H1 (cell line): ENCODE results near the gene DENND2A. TPM values are rescaled to one million over a fixed set of nuclear protein-coding genes. Genes with fewer than 3 reads are reported as not detected.

Experiments
- CTCF ChIA-PET: fragments of 300-600 bp; sonication (Branson Sonifier 250); formaldehyde crosslinking; loops from one replicate; lab custom pipeline; 2021; ENCODE audit not compliant: partially characterized antibody; lab: Charles Lee
- POLR2A ChIA-PET: fragments of 300-600 bp; sonication (Branson Sonifier 250); formaldehyde crosslinking; loops from one replicate; lab custom pipeline; 2021; ENCODE audit warnings: inconsistent platforms; ENCODE audit not compliant: partially characterized antibody; lab: Charles Lee
- DNase-seq, 2 experiments: peaks; one replicate each; pipeline versions ENCODE4 v3.0.0 to v3.0.0-alpha.2; 2010 to 2022; ENCODE audit warnings: low spot score in 2 of 2, low read depth in 1 of 2, mixed read lengths in 1 of 2
- FAIRE-seq: peaks from 2 replicates; lab custom pipeline; 2011; peaks lifted over from hg19 to GRCh38; lab: Jason Lieb, UNC
- H2AFZ ChIP-seq: 2 replicates; pipeline ENCODE4 v1.8.1; 2012; ENCODE audit warnings: low read length, inconsistent platforms
- H2AK5ac ChIP-seq: 2 replicates; pipeline ENCODE4 v1.6.1; 2013; ENCODE audit warnings: low read depth, low read length
- H2BK120ac ChIP-seq: replicated peaks from 2 replicates; pipeline ENCODE3; 2013; ENCODE audit warnings: low read depth, low read length, inconsistent platforms
- H2BK12ac ChIP-seq: 2 replicates; pipeline ENCODE4 v1.6.1; 2013; ENCODE audit warnings: low read depth, low read length
- H2BK15ac ChIP-seq: 2 replicates; pipeline ENCODE4 v1.6.1; 2013; ENCODE audit warnings: low read length
- H2BK20ac ChIP-seq: 2 replicates; pipeline ENCODE4 v1.6.1; 2013; ENCODE audit warnings: low read length
- H2BK5ac ChIP-seq: 2 replicates; pipeline ENCODE4 v1.6.1; 2013; ENCODE audit warnings: low read depth, low read length
- H3K14ac ChIP-seq: 2 replicates; pipeline ENCODE4 v1.6.1; 2013; ENCODE audit warnings: inconsistent platforms; ENCODE audit not compliant: insufficient read length
- H3K18ac ChIP-seq: 2 replicates; pipeline ENCODE4 v1.6.1; 2013; ENCODE audit warnings: low read length; ENCODE audit errors: extremely low read depth
- H3K23ac ChIP-seq: 2 replicates; pipeline ENCODE4 v1.6.1; 2013; ENCODE audit warnings: inconsistent platforms; ENCODE audit not compliant: insufficient read length
- H3K23me2 ChIP-seq: 2 replicates; pipeline ENCODE4 v1.6.1; 2013; ENCODE audit warnings: low read depth, low read length
- H3K27ac ChIP-seq: 2 replicates; pipeline ENCODE4 v1.6.1; 2011; ENCODE audit warnings: low read depth, low read length, inconsistent platforms
- H3K27me3 ChIP-seq, 4 experiments: replicated peaks in 1 of 4; 1 replicate in 1 of 4; 2 replicates in 3 of 4; pipeline versions ENCODE4 v1.6.1 to v1.8.1; 2011 to 2013; ENCODE audit warnings: low read length in 3 of 4, mild to moderate bottlenecking in 3 of 4, inconsistent platforms in 2 of 4, mixed read lengths in 2 of 4, moderate library complexity in 1 of 4; ENCODE audit not compliant: control insufficient read depth in 3 of 4, insufficient read depth in 3 of 4; ENCODE audit errors: extremely low read depth in 1 of 4
- H3K36me3 ChIP-seq, 4 experiments: 2 replicates each; pipeline versions ENCODE4 v1.6.1 to v1.8.1; 2011 to 2013; ENCODE audit warnings: mild to moderate bottlenecking in 4 of 4, low read length in 3 of 4, moderate library complexity in 2 of 4, control low read depth in 1 of 4, inconsistent platforms in 1 of 4; ENCODE audit not compliant: insufficient read depth in 4 of 4, control insufficient read depth in 2 of 4
- H3K4ac ChIP-seq: replicated peaks from 2 replicates; pipeline ENCODE3; 2013; ENCODE audit warnings: low read length, low read depth, mixed read lengths, inconsistent platforms; ENCODE audit not compliant: insufficient read length
- H3K4me1 ChIP-seq, 4 experiments: replicated peaks in 1 of 4; 1 replicate in 1 of 4; 2 replicates in 3 of 4; pipeline versions ENCODE4 v1.6.1 to v1.8.1; 2011 to 2013; ENCODE audit warnings: low read length in 3 of 4, inconsistent platforms in 2 of 4, mixed read lengths in 1 of 4; ENCODE audit not compliant: insufficient read depth in 4 of 4, control insufficient read depth in 3 of 4
- H3K4me2 ChIP-seq, 2 experiments: 2 replicates each; pipeline versions ENCODE4 v1.6.1 to v1.8.1; 2011 to 2013; ENCODE audit warnings: low read depth in 2 of 2, low read length in 2 of 2, control low read depth in 1 of 2, inconsistent platforms in 1 of 2, mild to moderate bottlenecking in 1 of 2; ENCODE audit not compliant: insufficient read depth in 1 of 2
- H3K4me3 ChIP-seq, 4 experiments: fragments of 200-600, 300-600 bp in 1 of 4; sonication (generic), shearing (Covaris generic), sonication (Bioruptor Twin) in 1 of 4; 2 replicates each; pipeline versions ENCODE4 v1.5.1 to v1.8.1; 2011 to 2016; ENCODE audit warnings: low read length in 4 of 4, low read depth in 3 of 4, control low read depth in 2 of 4, inconsistent platforms in 2 of 4, mild to moderate bottlenecking in 2 of 4, mixed read lengths in 1 of 4, moderate library complexity in 1 of 4; ENCODE audit not compliant: insufficient read depth in 2 of 4; ENCODE audit errors: extremely low read depth in 1 of 4
- H3K56ac ChIP-seq: replicated peaks from 2 replicates; pipeline ENCODE3; 2013; ENCODE audit warnings: low read depth, mild to moderate bottlenecking, mixed read lengths, low read length, inconsistent platforms; ENCODE audit not compliant: insufficient read length
- H3K79me1 ChIP-seq: 2 replicates; pipeline ENCODE4 v1.6.1; 2013; ENCODE audit warnings: low read depth, low read length, control low read depth
- H3K79me2 ChIP-seq, 2 experiments: 2 replicates each; pipeline versions ENCODE4 v1.6.1 to v1.8.1; 2012 to 2013; ENCODE audit warnings: low read length in 2 of 2, mild to moderate bottlenecking in 2 of 2, inconsistent platforms in 1 of 2; ENCODE audit not compliant: insufficient read depth in 2 of 2, control insufficient read depth in 1 of 2
- H3K9ac ChIP-seq, 4 experiments: replicated peaks in 1 of 4; 1 replicate in 1 of 4; 2 replicates in 3 of 4; pipeline versions ENCODE4 v1.6.1 to v1.8.1; 2011 to 2013; ENCODE audit warnings: low read depth in 3 of 4, low read length in 3 of 4, control low read depth in 2 of 4, mild to moderate bottlenecking in 2 of 4, moderate library complexity in 2 of 4, inconsistent platforms in 1 of 4; ENCODE audit errors: extremely low read depth in 1 of 4
- H3K9me3 ChIP-seq, 2 experiments: 2 replicates each; pipeline versions ENCODE4 v1.6.1 to v1.8.1; 2012 to 2013; ENCODE audit warnings: mild to moderate bottlenecking in 2 of 2, moderate library complexity in 2 of 2, control low read depth in 1 of 2, inconsistent platforms in 1 of 2, low read depth in 1 of 2, low read length in 1 of 2, mixed read lengths in 1 of 2; ENCODE audit not compliant: insufficient read depth in 2 of 2
- H4K20me1 ChIP-seq, 2 experiments: replicated peaks in 1 of 2; 2 replicates each; pipeline versions ENCODE3 to v1.8.1; 2011 to 2013; ENCODE audit warnings: inconsistent platforms in 2 of 2, low read length in 2 of 2, mild to moderate bottlenecking in 1 of 2; ENCODE audit not compliant: insufficient read depth in 2 of 2, control insufficient read depth in 1 of 2
- H4K5ac ChIP-seq: 2 replicates; pipeline ENCODE4 v1.6.1; 2013; ENCODE audit warnings: low read length, low read depth, mixed read lengths, inconsistent platforms; ENCODE audit not compliant: insufficient read length
- H4K8ac ChIP-seq: 2 replicates; pipeline ENCODE4 v1.8.0; 2013; ENCODE audit warnings: mild to moderate bottlenecking, moderate library complexity, low read length, inconsistent platforms; ENCODE audit not compliant: insufficient read depth; ENCODE audit errors: extremely low read depth
- H4K91ac ChIP-seq: replicated peaks from 2 replicates; pipeline ENCODE3; 2013; ENCODE audit warnings: low read length, mixed read lengths, inconsistent platforms; ENCODE audit not compliant: insufficient read length
- CBX5 ChIP-seq: fragments of 300-800, 300-1000 bp; sonication (generic); IDR thresholded peaks from 2 replicates; pipeline ENCODE4 v1.7.1; 2016; ENCODE audit warnings: antibody characterized with exemption, low read length, low read depth
- CEBPB ChIP-seq: IDR thresholded peaks from 2 replicates; pipeline ENCODE4 v1.6.1; 2012; ENCODE audit warnings: low read depth, low read length
- CTBP2 ChIP-seq: IDR thresholded peaks from 2 replicates; pipeline ENCODE4 v1.7.0; 2011; ENCODE audit warnings: borderline replicate concordance, mild to moderate bottlenecking, moderate library complexity, mixed read lengths, low read length; ENCODE audit not compliant: insufficient read depth, insufficient read length
- CTCF ChIP-seq, 3 experiments: IDR thresholded peaks; 1 replicate in 2 of 3; 2 replicates in 1 of 3; pipeline versions ENCODE4 v1.5.1 to v1.6.1; 2011; ENCODE audit warnings: low read length in 3 of 3, mild to moderate bottlenecking in 3 of 3, inconsistent platforms in 2 of 3, low read depth in 1 of 3, moderate library complexity in 1 of 3; ENCODE audit not compliant: insufficient read depth in 1 of 3; ENCODE audit errors: control extremely low read depth in 1 of 3
- SAP30 ChIP-seq: fragments of 300-600 bp; sonication (generic); IDR thresholded peaks from 2 replicates; pipeline ENCODE4 v1.7.1; 2012; ENCODE audit warnings: low read length, moderate library complexity, mild to moderate bottlenecking, inconsistent platforms; ENCODE audit not compliant: insufficient read depth, insufficient replicate concordance
- SP2 ChIP-seq: IDR thresholded peaks from 2 replicates; pipeline ENCODE4 v1.6.1; 2012; ENCODE audit warnings: mild to moderate bottlenecking, low read length, inconsistent platforms
- SRF ChIP-seq: IDR thresholded peaks from 2 replicates; pipeline ENCODE4 v1.6.1; 2011; ENCODE audit warnings: mild to moderate bottlenecking, low read depth, low read length, moderate library complexity
- YY1 ChIP-seq: IDR thresholded peaks from 2 replicates; pipeline ENCODE4 v1.6.1; 2011; ENCODE audit warnings: low read depth, mild to moderate bottlenecking, low read length
- WGBS, 2 experiments: shearing (Covaris generic) in 1 of 2; methylation state at CpG; one replicate each; pipeline versions ENCODE4 v1.1.6 to v1.1.7; 2013 to 2015; ENCODE audit warnings: low lambda C conversion rate in 2 of 2, mixed read lengths in 2 of 2, inconsistent platforms in 1 of 2, low coverage in 1 of 2, missing lambda C conversion rate in 1 of 2; ENCODE audit not compliant: insufficient replicate concordance in 2 of 2, insufficient coverage in 1 of 2, insufficient read length in 1 of 2; ENCODE audit errors: extremely low coverage in 1 of 2, missing lambda C conversion rate in 1 of 2; 5-methylcytosine and 5-hydroxymethylcytosine counted together
- polyA plus RNA-seq, 7 experiments: library from polyadenylated mRNA; depleted of rRNA in 3 of 7; stranded (reverse) in 5 of 7; unstranded in 2 of 7; fragments of >200 nt in 5 of 7; fragments of 200-250 nt in 2 of 7; gene quantifications; 1 replicate in 5 of 7; 2 replicates in 1 of 7; 4 replicates in 1 of 7; pipeline versions ENCODE4 v1.2.1 to v1.2.3, GENCODE V29; 2011 to 2013; ENCODE audit warnings: missing spikeins in 2 of 7, mixed read lengths in 2 of 7
- total RNA-seq: library from RNA; stranded (reverse); fragmentation: NEBNext Ultra II Directional; extraction: Animal tissue kit (Norgen Biotek cat#: 25700); gene quantifications from 2 replicates; pipeline ENCODE4 v1.2.1, GENCODE V29; 2021

The DENND2A gene
- total and polyA plus RNA-seq, 2 of the 8 experiments (the other 6 are each of a cell fraction or from before 2014, with no cell fraction given) = 5.0 to 13.0 TPM

- H2BK5ac ChIP-seq = no peak overlapping the region
- no peaks in the 10 kb centered on the region for H3K9me3 ChIP-seq
- no peaks in the 10 kb centered on the region; a peak in 1 of 8 replicates for H3K36me3 ChIP-seq
- H3K79me2 ChIP-seq = no peaks in the 10 kb centered on the region
- H3K56ac ChIP-seq = no peak overlapping the region
- H3K79me1 ChIP-seq = no peaks in the 10 kb centered on the region
- FAIRE-seq (no peak), DNase-seq (no peak)
- 0 out of 7 replicates have a peak, but pooled peaks cover 0 to 2% (median 0%) of the 10 kb centered on the region in 4 experiments for H3K4me1 ChIP-seq
- ChIA-PET CTCF (interaction anchor here (0.5 to 5.5 kb wide), 9 partner anchors 8 to 332 kb away, joined by 3 to 38 read pairs (median 4); partner anchors contain the start of gene MRPS33), POLR2A (interaction anchor here (0.7 to 1.6 kb wide), 2 partner anchors 15 to 327 kb away, joined by 3 to 4 read pairs; no protein-coding TSS in a partner anchor)
- H2BK12ac ChIP-seq = no peak overlapping the region
- no peak overlapping the region for H3K14ac ChIP-seq
- 91% methylated on average over 20 of the region's 20 CpGs; no CpG with 5 or more reads in 1 of the 2 experiments for WGBS, 2 experiments
- H3K23ac ChIP-seq = no peak overlapping the region
- no peak overlapping the region for H2BK15ac ChIP-seq
- H4K91ac ChIP-seq = no peak overlapping the region
- no peaks in the 10 kb centered on the region for H4K20me1 ChIP-seq
- H3K4ac ChIP-seq = no peak overlapping the region
- no peak overlapping the region; the same call in 1 of the 2 replicates for H3K27ac ChIP-seq
- H2BK120ac ChIP-seq = no peak overlapping the region
- H3K9ac ChIP-seq = no peak overlapping the region
- no peaks in the 10 kb centered on the region for H3K23me2 ChIP-seq
- no peak overlapping the region for H3K4me3 ChIP-seq
- H4K8ac ChIP-seq = no peak overlapping the region
- no peaks in the 10 kb centered on the region for H3K27me3 ChIP-seq
- H2AK5ac ChIP-seq = no peak overlapping the region
- H3K18ac ChIP-seq = no peak overlapping the region
- no peak overlapping the region for H3K4me2 ChIP-seq
- H2BK20ac ChIP-seq = no peak overlapping the region
- H4K5ac ChIP-seq = no peak overlapping the region
- H2AFZ ChIP-seq = no peak overlapping the region
- TF ChIP-seq SAP30 = no peak
- no peak for TF ChIP-seq SRF
- no peak for TF ChIP-seq SP2
- no peak for TF ChIP-seq CEBPB
- no peak for TF ChIP-seq CTCF (IDR thresholded peaks at IDR 0.05; ENCODE audit: control extremely low read depth in 1 of 3, insufficient read depth in 1 of 3, low read depth in 1 of 3, low read length in 3 of 3)
- TF ChIP-seq CTBP2 = no peak
- no peak for TF ChIP-seq CBX5
- TF ChIP-seq YY1 = no peak
Observed at GRCh38 chr7:140684066-140684950, 43.7 kb upstream of the DENND2A start.
